HepG2 (cell line): ENCODE data around the gene GUCA1A.

ENCODE experiments used
- ADNP ChIP-seq: sonication (generic); formaldehyde crosslinking; IDR thresholded peaks from 2 replicates; pipeline ENCODE4 v1.4.0; 2020; ENCODE audit warnings: missing genetic modification reagents
- BRD4 ChIP-seq: sonication (generic); formaldehyde crosslinking; IDR thresholded peaks from 2 replicates; pipeline ENCODE4 v1.4.0; 2020; ENCODE audit warnings: missing genetic modification reagents
- CEBPB ChIP-seq: IDR thresholded peaks from 2 replicates; pipeline ENCODE4 v1.6.1; 2011; ENCODE audit warnings: low read depth, low read length, improper control_type of control experiment, borderline replicate concordance
- CTCF ChIP-seq: sonication (generic); formaldehyde crosslinking; IDR thresholded peaks from 2 replicates; pipeline ENCODE4 v1.5.0; 2020; ENCODE audit warnings: mild to moderate bottlenecking, missing genetic modification reagents, moderate library complexity
- FOXC1 ChIP-seq: sonication (generic); formaldehyde crosslinking; IDR thresholded peaks from 2 replicates; pipeline ENCODE4 v1.8.0; 2022; ENCODE audit warnings: mild to moderate bottlenecking, missing genetic modification reagents, borderline replicate concordance
- HNRNPLL ChIP-seq: fragments of 200-400 bp; formaldehyde crosslinking; IDR thresholded peaks from 2 replicates; pipeline ENCODE4 v1.6.1; 2017; ENCODE audit warnings: mild to moderate bottlenecking, low read depth, low read length; ENCODE audit not compliant: poor library complexity, severe bottlenecking
- PHF8 ChIP-seq: sonication (generic); formaldehyde crosslinking; IDR thresholded peaks from 2 replicates; pipeline ENCODE4 v1.5.0; 2020; ENCODE audit warnings: missing genetic modification reagents
- POLR2A ChIP-seq, 2 experiments: IDR thresholded peaks; 2 replicates each; pipeline ENCODE4 v1.6.1; 2011; ENCODE audit warnings: low read depth in 2 of 2, low read length in 2 of 2, mild to moderate bottlenecking in 1 of 2, moderate library complexity in 1 of 2; ENCODE audit not compliant: insufficient read depth in 1 of 2
- RELA ChIP-seq: sonication (generic); formaldehyde crosslinking; IDR thresholded peaks from 2 replicates; pipeline ENCODE4 v1.4.0; 2020; ENCODE audit warnings: missing genetic modification reagents
- RFXAP ChIP-seq: sonication (generic); formaldehyde crosslinking; IDR thresholded peaks from 2 replicates; pipeline ENCODE4 v1.4.0; 2020; ENCODE audit warnings: missing genetic modification reagents, borderline replicate concordance
- SRSF1 ChIP-seq: fragments of 200-400 bp; formaldehyde crosslinking; optimal IDR thresholded peaks from 2 replicates; pipeline ENCODE3; 2017; ENCODE audit warnings: mild to moderate bottlenecking, low read depth, low read length, moderate library complexity
- THAP11 ChIP-seq: IDR thresholded peaks from 2 replicates; pipeline ENCODE4 v1.6.1; 2016; ENCODE audit warnings: missing biosample characterization, missing genetic modification reagents

- TF ChIP-seq POLR2A (IDR thresholded peaks at IDR 0.05; ENCODE audit: insufficient read depth in 1 of 2, low read depth in 2 of 2, low read length in 2 of 2): no peak
- no peak for TF ChIP-seq SRSF1
- no peak for TF ChIP-seq RELA (CRISPR knock-in tag)
- TF ChIP-seq CEBPB: no peak
- TF ChIP-seq RFXAP (CRISPR knock-in tag): no peak
- no peak for TF ChIP-seq CTCF (CRISPR knock-in tag)
- TF ChIP-seq FOXC1 (CRISPR knock-in tag): no peak
- TF ChIP-seq PHF8 (CRISPR knock-in tag): no peak
- TF ChIP-seq ADNP (CRISPR knock-in tag): no peak; the same call in 1 of the 2 replicates
- TF ChIP-seq THAP11 (CRISPR knock-in tag): no peak
- no peak for TF ChIP-seq BRD4 (CRISPR knock-in tag)
- TF ChIP-seq HNRNPLL: no peak
Observed at GRCh38 chr6:42204768-42205282, 31.7 kb downstream of the GUCA1A start.
